Activated naive CD4-positive, alpha-beta T cell treated with anti-CD3 and anti-CD28 coated beads, Interleukin-2, amount 10 ng/mL, durations not matched to agents 5 hours and 36 hours (primary cell): Measurements from ENCODE around the gene IGF1R. TPM values are rescaled to one million over a fixed set of nuclear protein-coding genes. Genes with fewer than 3 reads are reported as not detected.

Experiments
- microRNA-seq: library from miRNA; unstranded; fragments of <30 nt; microRNA quantifications from one replicate; pipeline ENCODE4 v1.2.0, GENCODE V29; 2022; ENCODE audit warnings: borderline microRNAs expressed, borderline replicate concordance
- total RNA-seq, 2 experiments: library from RNA; stranded (reverse); gene quantifications; one replicate each; pipeline ENCODE4 v1.2.3, GENCODE V29; 2021

Gene IGF1R
- total RNA-seq = 10 to 100 TPM; 23.8 to 30.9 TPM

GRCh38 chr15:98647774-98648653 is at the start of gene IGF1R:
IGF1R (plus strand) TSS chr15:98648539; CDS start chr15:98649582, 1,043 bp downstream.

Small RNA genes within 50 kb of the gene (microRNA-seq; reads per million reads assigned to microRNA genes)
- gene MIR4714 = not detected
